Measurements from ENCODE around the gene KCNMB2.

KCNMB2 gene

DNA sequence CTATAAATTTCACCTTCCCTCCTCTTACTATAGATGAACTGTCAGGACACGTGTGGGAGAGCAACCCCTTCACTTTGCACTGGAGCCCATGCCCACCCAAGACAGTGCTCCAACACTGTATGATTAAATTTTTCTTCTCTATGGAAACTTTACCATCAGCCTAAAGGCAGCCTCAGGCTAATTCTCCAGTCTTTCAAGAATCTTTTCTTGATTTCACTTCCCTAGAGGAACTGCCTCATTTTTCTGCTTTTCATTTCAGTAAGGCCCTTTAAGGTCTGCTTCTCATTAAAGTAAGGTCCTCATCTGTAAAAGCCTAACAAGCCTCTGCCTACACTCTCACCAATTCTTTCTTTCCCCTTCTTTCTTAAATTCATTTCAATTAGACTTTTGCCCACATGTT, 137.3 kb downstream of the KCNMB2 start:
- Mint-ChIP-seq H3K9me3 (no peaks in the 10 kb centered on the region), H3K4me3 (no peak overlapping the region), H3K36me3 (ENCODE audit: low read depth) (no peaks in the 10 kb centered on the region), H3K27ac (no peak overlapping the region), H3K4me1 (ENCODE audit: low read depth) (no peaks in the 10 kb centered on the region), H3K27me3 (no peaks in the 10 kb centered on the region)

DNA sequence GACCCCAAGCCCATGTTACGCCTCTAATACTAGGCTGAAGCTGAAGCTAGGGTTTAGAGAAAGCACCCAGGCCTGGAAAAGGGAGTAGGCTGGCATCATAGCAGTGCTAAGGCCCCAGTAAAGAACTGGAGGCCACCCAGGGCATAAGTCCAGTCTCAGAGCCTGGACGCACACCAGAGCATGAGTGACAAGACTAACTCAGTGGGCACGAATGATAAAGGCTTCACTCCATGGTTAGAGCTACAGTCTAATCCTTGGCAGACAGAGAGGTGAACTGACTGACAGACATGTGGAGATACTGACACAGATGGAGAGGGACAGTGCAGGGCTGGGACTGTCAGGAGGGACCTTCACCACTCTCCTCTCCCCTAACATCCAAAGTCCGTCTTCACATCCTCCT, 139.8 kb downstream of the KCNMB2 start:
- H3K36me3 Mint-ChIP-seq (ENCODE audit: low read depth), result no peaks in the 10 kb centered on the region
- no peaks in the 10 kb centered on the region for H3K9me3 Mint-ChIP-seq
- no peaks in the 10 kb centered on the region for H3K4me1 Mint-ChIP-seq (ENCODE audit: low read depth)
- H3K27me3 Mint-ChIP-seq, result peaks cover 6% of the 10 kb centered on the region
- H3K4me3 Mint-ChIP-seq, result no peak overlapping the region
- no peak overlapping the region for H3K27ac Mint-ChIP-seq

DNA sequence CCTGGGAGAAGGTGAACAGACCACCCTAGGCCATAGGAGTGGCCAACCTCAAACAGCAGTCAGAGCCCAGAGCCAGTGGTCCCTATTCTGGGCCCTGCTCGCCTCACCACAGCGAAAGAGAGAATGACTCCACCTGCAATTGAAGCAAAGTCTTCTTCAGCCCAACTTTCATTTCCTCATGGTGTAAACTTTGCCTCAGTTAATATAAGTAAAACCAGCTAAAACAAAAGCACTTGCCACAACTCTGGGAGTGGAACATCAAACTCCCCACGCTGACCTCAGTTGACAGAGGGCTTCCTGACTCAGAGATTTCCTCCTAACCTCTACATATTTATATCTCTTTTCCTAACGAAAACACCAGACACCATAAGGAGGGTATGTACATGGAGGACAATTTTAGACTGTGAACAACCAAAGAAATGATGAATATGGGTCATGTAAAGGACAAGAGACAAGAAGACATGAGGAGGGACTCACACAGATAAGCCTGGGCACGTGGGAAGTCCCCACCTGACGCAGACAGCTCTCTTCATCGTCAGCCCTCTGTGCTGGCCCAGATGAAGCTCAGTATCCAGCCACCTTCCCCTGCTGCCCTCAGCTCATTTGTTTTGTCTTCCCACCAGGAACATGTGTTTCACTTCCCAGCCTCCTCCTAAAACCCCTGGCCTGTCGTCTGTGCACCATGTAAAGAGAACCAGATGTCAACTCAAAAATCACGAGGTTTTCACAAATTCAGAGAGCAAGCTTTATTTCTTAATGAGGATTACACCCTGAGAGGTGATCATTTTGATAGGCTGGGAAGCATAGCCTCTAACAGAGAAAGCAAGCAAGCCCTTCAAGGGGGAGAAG, 140.9 kb downstream of the KCNMB2 start:
- H3K36me3 Mint-ChIP-seq (ENCODE audit: low read depth), result no peaks in the 10 kb centered on the region
- no peaks in the 10 kb centered on the region for H3K9me3 Mint-ChIP-seq
- peaks cover 6% of the 10 kb centered on the region for H3K27me3 Mint-ChIP-seq
- no peak overlapping the region for H3K4me3 Mint-ChIP-seq
- H3K27ac Mint-ChIP-seq, result no peak overlapping the region
- no peaks in the 10 kb centered on the region for H3K4me1 Mint-ChIP-seq (ENCODE audit: low read depth)

DNA sequence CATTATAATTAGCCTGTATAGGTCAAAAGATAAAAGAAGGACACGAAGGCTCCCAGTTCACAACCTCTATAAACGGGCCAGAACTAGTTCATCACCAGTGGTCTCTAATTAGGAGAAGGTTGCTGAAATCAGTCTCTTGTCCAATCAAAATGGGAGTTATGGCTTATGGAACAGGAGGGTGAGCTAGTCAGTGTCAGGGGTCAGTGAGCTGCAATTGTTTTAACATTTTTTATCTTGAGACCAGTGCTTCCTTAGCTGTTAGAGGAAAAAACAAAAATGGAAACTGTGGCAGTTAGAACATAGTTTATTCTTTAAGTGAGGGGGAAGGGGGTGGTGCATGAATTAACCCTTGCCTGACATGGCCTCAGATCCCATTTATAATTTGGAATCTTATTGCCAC, 141.7 kb downstream of the KCNMB2 start:
- Mint-ChIP-seq H3K9me3 (no peaks in the 10 kb centered on the region), H3K27ac (no peak overlapping the region)

DNA sequence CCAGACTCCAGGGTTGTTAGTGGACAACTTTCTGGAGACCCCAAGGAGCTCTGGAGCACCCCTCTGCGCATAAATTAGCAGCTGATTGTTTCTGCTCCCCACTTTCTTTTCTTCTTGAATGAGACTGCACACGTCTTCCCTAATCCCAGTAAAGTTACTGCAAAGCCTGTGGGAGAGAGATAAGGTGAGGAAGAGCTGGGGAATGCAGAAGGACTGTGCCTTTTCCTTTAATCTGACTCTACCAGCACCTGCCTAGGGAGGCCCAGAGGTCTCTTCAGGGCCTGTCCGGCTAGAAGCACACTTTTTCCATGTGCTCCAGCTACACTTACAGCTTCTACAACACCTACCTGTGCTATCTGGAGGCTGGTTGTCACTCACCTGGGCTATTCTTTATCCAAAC, 143.8 kb downstream of the KCNMB2 start:
- Mint-ChIP-seq H3K27me3 (peaks cover 6% of the 10 kb centered on the region), H3K9me3 (no peaks in the 10 kb centered on the region), H3K36me3 (ENCODE audit: low read depth) (no peaks in the 10 kb centered on the region), H3K4me1 (ENCODE audit: low read depth) (no peaks in the 10 kb centered on the region), H3K4me3 (no peak overlapping the region), H3K27ac (no peak overlapping the region)

More for the DNA sequence above, 141.7 kb downstream of the KCNMB2 start:
- Mint-ChIP-seq H3K36me3 (ENCODE audit: low read depth) (no peaks in the 10 kb centered on the region), H3K4me1 (ENCODE audit: low read depth) (no peaks in the 10 kb centered on the region), H3K4me3 (no peak overlapping the region), H3K27me3 (peaks cover 6% of the 10 kb centered on the region)

DNA sequence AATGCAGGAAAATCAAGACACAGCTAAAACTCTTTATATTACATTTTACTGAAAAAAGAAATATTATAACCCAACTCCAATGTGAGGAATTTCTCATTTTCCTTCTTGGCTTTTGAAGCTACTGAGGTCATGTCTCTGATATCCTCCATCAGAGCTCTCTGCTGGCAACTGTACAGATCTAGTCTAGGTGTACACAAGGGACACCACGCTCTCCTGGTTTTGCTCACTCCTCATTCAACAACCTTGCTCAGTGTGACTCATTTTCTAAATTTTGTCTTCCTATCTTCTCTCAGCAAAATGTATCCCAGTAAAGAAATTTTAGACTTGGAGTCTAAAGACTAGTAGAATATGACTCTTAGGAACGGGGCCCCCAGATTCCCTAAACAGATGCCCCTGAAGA, 144.3 kb downstream of the KCNMB2 start:
- no peak overlapping the region for H3K27ac Mint-ChIP-seq
- H3K36me3 Mint-ChIP-seq (ENCODE audit: low read depth), result no peaks in the 10 kb centered on the region
- no peaks in the 10 kb centered on the region for H3K9me3 Mint-ChIP-seq
- no peak overlapping the region for H3K4me3 Mint-ChIP-seq
- H3K27me3 Mint-ChIP-seq, result peaks cover 6% of the 10 kb centered on the region
- no peaks in the 10 kb centered on the region for H3K4me1 Mint-ChIP-seq (ENCODE audit: low read depth)

DNA sequence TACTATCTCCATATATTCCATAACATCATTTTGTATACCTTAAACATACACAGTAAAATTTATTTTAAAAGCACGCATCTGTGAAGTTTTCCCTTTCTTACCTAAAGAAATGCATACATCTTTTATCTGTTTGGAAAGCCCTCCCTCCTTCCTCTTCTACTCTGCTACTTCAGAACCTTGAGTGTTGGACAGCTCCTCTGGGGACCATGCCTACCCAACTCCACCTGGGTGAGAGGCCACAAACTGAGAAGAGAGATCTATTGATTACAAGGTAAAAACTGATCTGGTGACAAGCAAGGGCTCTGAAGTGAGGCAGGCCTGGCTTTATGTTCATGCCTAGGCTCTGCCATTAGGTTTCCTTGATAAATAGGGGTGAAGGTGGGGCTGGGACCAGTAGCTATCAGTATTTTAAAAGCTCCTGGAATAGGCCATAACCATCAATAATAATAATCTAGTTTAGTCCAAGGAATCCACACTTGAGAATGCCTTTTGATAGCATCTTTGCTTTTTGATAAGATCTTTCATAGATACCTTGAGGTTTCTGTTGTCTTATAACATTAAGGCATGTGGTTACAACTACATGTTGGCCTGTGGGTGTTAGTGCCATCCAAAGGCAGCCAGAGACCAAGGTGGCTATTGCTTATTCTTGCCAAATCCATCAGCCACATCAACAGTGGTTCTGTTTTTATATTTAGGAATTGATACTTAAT, 148.8 kb downstream of the KCNMB2 start:
- Mint-ChIP-seq H3K27me3 (peaks cover under 1% of the 10 kb centered on the region), H3K27ac (no peak overlapping the region), H3K36me3 (ENCODE audit: low read depth) (no peaks in the 10 kb centered on the region), H3K4me3 (no peak overlapping the region), H3K9me3 (no peaks in the 10 kb centered on the region), H3K4me1 (ENCODE audit: low read depth) (no peaks in the 10 kb centered on the region)

DNA sequence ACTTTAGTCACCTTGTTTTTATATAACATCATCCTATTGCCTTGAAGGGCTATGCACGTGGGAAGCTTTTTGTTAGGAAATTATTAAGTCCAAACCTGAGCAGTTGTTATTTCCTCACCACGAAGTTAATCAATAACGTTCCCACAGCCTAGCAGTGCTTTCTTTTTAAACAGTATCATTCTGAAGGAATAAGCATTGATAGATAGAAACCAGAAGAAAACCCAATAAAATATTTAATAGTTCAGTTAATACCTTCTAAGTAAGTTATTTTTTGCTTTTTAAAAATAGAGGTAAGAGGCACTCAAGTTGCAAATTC, 149.3 kb downstream of the KCNMB2 start:
- H3K27ac Mint-ChIP-seq, result no peak overlapping the region
- H3K4me1 Mint-ChIP-seq (ENCODE audit: low read depth), result no peaks in the 10 kb centered on the region
- H3K27me3 Mint-ChIP-seq, result no peaks in the 10 kb centered on the region
- no peaks in the 10 kb centered on the region for H3K9me3 Mint-ChIP-seq
- no peaks in the 10 kb centered on the region for H3K36me3 Mint-ChIP-seq (ENCODE audit: low read depth)
- H3K4me3 Mint-ChIP-seq, result no peak overlapping the region

DNA sequence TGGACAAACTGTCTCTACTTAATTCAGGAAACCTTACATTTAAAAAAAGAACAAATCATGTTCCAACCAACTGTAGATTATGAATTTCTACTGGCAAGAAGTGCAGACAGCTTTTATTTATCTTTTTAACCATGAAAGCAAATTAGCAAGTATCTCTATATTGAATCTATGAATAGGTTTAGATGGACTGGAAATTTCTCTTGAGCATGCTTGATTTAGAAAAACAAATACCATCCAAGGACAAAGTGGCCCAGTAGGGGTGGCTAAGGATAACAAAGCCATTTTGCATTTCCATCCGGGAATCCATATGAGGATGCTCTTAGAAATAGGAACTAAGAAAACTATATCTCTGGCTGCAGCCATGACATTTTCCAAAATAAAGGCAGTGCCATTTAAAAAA, 150.6 kb downstream of the KCNMB2 start:
- Mint-ChIP-seq H3K4me3 (no peak overlapping the region), H3K27ac (no peak overlapping the region), H3K27me3 (no peaks in the 10 kb centered on the region), H3K4me1 (ENCODE audit: low read depth) (no peaks in the 10 kb centered on the region), H3K36me3 (ENCODE audit: low read depth) (no peaks in the 10 kb centered on the region), H3K9me3 (no peaks in the 10 kb centered on the region)

DNA sequence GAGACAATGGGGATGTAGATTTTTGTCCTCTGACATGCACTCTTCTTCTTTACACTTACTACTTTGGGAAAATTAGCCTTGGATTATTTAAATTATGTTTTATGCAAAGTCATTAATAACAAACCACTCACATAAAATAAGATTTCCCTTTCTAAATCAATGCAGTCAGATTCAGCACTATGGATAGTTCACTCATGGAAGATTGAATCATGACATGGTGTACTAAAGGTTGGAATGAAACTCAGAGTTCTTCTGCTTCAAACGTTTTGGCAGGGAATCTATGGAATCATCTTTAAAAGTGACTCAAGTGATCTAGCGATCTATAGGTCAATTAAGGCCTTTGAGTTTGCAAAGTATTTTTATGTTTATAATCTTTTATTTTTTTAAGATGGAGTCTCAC, 154.3 kb downstream of the KCNMB2 start:
- Mint-ChIP-seq H3K27me3 (no peaks in the 10 kb centered on the region), H3K9me3 (peaks cover 12% of the 10 kb centered on the region), H3K27ac (no peak overlapping the region), H3K4me1 (ENCODE audit: low read depth) (no peaks in the 10 kb centered on the region), H3K4me3 (no peak overlapping the region), H3K36me3 (ENCODE audit: low read depth) (no peaks in the 10 kb centered on the region)

DNA sequence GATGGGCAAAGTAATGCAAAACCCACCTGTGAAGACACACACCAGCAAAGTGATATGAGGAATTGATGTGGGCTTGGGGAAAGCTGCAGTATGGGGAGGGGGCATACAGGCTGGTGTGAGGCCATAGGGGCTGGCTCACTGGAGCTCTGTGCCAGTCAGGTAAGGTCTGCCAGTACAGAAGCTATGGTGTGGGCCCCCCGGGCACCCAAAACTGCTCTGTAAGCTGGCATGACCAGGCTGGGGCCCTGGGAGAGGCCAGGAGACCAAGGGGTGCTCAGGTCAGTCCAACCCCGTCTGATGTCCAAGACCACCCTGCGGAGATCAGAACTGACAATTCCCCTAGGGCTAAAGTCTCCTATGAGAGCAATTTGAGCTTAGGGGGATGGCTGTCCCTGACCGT, 163.1 kb downstream of the KCNMB2 start:
- Mint-ChIP-seq H3K9me3 (peaks cover 28% of the 10 kb centered on the region), H3K4me1 (ENCODE audit: low read depth) (no peaks in the 10 kb centered on the region), H3K36me3 (ENCODE audit: low read depth) (no peaks in the 10 kb centered on the region), H3K4me3 (no peak overlapping the region), H3K27ac (no peak overlapping the region), H3K27me3 (no peaks in the 10 kb centered on the region)

DNA sequence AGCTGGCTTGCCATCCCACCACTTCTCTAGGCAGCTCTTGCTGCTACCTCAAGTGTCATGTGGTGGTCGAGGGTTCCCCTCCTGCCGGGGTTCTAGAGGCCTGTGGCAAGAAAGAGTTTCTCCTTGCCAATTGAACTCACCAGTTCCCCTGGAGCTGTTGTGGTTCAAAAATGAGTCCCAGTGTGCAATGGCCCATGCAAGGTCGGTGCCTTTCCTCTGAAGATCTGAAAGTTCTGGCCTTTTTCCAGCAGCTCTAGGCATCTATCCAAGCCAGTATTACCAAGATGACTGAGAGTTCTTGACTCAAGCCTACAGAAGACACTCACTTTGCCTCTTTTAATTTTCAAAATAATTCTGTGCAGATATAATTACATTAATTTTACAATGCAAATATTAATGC, 163.6 kb downstream of the KCNMB2 start:
- H3K9me3 Mint-ChIP-seq, result peaks cover 28% of the 10 kb centered on the region
- H3K27me3 Mint-ChIP-seq, result no peaks in the 10 kb centered on the region
- no peaks in the 10 kb centered on the region for H3K36me3 Mint-ChIP-seq (ENCODE audit: low read depth)
- H3K4me1 Mint-ChIP-seq (ENCODE audit: low read depth), result no peaks in the 10 kb centered on the region
- no peak overlapping the region for H3K27ac Mint-ChIP-seq
- H3K4me3 Mint-ChIP-seq, result no peak overlapping the region

DNA sequence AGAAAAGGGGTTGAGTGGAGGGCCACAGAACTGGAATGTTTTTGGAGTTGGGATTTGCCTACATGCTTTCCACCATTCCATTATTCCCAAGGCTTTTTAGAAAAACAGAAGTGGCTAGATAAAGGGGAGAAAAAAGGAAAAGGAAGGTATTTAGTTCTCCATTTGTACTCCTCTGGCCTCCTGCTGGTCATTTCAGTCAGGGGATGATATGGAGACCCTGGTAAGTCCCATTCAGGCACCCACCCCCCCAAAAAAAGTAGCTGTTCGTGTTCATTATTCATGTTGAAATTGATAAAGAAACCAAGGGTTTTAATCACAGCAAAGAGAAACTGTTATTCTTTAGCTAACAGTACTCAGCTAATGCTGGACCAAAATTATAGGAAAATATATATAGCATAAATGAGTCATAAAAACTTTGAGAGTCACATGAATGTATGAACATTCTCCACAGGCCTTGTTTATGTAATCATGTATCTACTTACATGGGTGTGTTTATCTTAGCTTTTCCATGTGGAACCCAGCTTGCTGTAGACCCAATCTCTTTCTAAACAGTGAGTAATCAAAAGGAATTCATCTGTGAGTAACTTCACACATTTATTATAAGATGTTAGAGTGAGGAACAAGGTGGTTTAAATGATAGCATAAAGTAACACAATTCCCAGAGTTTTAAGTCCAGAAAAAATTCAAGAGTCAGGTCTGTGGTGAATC, 167.2 kb downstream of the KCNMB2 start:
- Mint-ChIP-seq H3K9me3 (peaks cover under 1% of the 10 kb centered on the region), H3K27ac (no peak overlapping the region), H3K36me3 (ENCODE audit: low read depth) (no peaks in the 10 kb centered on the region), H3K4me3 (no peak overlapping the region), H3K27me3 (no peaks in the 10 kb centered on the region), H3K4me1 (ENCODE audit: low read depth) (no peaks in the 10 kb centered on the region)

DNA sequence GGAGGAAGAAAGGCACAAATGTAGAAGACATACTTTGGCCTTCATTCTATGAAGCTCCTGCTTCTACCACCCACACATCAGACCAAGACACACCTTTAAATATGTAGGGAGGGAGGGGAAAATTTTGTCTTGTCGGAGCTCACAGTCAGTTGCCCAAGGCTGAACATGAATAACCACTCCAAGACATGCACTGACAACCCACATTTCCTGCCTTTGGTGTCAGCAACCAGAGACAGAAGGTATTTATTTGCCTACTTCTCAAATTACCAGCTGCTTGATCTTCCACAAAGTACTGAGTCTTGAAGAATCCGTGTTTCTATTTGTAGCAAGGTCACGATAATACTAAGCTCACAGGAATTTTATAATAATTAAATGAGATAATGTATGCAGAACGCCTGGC, 169.7 kb downstream of the KCNMB2 start:
- H3K9me3 Mint-ChIP-seq, result no peaks in the 10 kb centered on the region
- H3K27ac Mint-ChIP-seq, result no peak overlapping the region
- no peaks in the 10 kb centered on the region for H3K27me3 Mint-ChIP-seq
- H3K4me1 Mint-ChIP-seq (ENCODE audit: low read depth), result no peaks in the 10 kb centered on the region
- H3K36me3 Mint-ChIP-seq (ENCODE audit: low read depth), result no peaks in the 10 kb centered on the region
- no peak overlapping the region for H3K4me3 Mint-ChIP-seq

DNA sequence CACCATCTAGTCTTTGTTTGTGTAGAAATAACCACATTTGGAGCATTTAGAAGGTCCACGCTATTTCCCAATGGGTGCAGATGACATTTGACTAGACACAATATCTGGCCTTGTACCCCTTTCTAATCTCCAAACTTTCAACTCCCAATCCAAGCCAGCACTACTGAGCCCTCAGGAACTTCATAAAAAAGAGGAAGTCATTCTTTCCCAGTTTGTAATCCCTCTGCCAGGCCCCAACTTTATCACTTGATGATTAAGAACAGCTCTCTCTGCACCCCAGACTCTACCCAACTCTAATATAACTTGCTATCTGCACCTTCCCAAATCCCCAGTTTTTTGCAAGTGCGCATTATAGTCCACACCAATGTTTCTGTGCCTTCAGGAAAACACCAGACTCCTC, 170.2 kb downstream of the KCNMB2 start:
- H3K36me3 Mint-ChIP-seq (ENCODE audit: low read depth), result no peaks in the 10 kb centered on the region
- H3K4me1 Mint-ChIP-seq (ENCODE audit: low read depth), result no peaks in the 10 kb centered on the region
- no peaks in the 10 kb centered on the region for H3K9me3 Mint-ChIP-seq
- H3K27me3 Mint-ChIP-seq, result no peaks in the 10 kb centered on the region
- H3K4me3 Mint-ChIP-seq, result no peak overlapping the region
- H3K27ac Mint-ChIP-seq, result no peak overlapping the region

All from stimulated activated naive CD8-positive, alpha-beta T cell treated with anti-CD3 and anti-CD28 coated beads, Interleukin-15, Interleukin-2, amounts not matched to agents 100 ng/mL and 50 ng/mL, for 24 hours (primary cell).